Measurements from ENCODE around the gene HSPB8.

The HSPB8 gene, protein sequence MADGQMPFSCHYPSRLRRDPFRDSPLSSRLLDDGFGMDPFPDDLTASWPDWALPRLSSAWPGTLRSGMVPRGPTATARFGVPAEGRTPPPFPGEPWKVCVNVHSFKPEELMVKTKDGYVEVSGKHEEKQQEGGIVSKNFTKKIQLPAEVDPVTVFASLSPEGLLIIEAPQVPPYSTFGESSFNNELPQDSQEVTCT

DNA sequence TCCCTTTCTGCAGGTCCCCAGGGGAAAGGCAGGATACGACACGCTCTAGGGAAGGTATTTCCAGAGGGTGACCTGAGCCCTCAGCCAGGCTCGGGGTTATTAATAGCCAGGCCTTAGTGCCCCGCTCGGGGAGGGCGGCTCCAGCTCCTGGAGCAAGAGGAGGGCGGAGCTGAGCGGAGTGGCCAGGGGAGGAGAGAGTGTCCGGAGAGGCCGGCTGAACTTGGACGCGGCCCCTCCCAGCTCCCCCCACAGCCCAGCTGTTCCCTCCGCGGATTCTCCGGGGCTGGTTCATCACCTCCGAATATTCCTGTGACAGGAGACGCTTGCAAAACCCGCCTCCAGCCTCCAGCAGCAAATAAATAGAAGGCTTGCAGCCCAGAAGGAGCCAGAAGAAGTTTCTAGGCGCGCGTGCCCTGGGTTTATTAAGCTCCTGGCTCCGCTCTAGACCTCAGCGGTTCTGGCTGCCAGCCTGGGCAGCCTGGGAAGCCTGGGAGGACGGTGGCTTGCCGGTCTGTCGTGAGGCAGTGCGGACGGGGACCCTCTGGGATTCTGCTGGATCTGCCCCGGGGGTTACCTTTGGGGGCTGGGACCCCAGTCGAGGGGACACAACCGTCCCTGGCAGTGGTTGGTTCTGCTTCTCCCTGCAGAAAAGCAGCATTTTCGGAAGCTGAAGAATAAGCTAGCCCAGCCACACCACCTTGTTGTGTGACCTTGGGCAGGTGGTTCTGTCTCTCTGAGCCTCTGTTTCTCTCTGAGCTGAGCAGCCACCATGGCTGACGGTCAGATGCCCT, at the start of gene HSPB8:
TSS of gene HSPB8 (plus strand) at position 388 of the 791 bp plus-strand sequence. CDS start at position 770, 382 bp downstream.
- DNase-seq: peak; percentile 28

DNA sequence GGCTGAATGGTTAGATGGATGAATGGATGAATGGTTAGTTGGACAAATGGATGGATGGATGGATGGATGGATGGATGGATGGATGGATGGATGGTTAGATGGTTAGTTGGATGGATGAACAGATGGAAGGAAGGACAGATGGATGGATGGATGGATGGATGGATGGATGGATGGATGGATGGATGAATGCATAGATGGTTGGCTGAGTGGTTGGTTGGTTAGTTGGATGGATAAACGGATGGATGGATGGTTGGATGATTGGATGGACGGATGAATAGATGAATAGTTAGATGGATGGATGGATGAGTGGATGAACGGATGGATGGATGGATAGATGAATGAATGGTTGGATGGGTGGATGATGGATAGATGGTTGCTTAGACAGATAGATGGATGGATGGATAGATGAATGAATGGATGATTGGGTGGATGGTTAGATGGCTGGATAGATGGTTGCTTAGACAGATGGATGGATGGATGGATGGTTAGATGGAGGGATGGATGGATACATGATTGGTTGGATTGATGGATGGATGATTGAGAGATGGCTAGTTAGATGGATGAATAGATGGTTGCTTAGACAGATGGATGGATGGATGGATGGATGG, 48.8 kb upstream of the HSPB8 start:
- DNase-seq: no peak

DNA sequence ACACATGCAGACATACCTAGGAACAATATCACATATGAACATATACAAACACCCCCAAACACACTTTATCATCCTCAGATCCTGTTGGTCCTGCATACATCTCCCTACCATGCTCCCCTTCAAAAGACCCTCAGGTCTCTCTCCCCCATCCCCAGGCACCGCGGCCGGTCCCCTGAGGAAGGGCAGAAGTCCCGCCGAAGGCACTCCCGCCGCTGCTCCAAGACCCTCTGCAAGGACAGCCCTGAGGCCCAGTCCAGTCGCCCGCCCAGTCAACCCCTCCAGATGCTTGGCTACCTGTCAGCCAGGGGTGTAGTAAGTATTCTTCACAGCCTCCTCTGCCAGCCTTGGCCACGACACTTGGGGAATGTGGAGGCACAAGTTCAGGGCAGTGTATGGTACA, 48.2 kb upstream of the HSPB8 start:
- no peak for DNase-seq

DNA sequence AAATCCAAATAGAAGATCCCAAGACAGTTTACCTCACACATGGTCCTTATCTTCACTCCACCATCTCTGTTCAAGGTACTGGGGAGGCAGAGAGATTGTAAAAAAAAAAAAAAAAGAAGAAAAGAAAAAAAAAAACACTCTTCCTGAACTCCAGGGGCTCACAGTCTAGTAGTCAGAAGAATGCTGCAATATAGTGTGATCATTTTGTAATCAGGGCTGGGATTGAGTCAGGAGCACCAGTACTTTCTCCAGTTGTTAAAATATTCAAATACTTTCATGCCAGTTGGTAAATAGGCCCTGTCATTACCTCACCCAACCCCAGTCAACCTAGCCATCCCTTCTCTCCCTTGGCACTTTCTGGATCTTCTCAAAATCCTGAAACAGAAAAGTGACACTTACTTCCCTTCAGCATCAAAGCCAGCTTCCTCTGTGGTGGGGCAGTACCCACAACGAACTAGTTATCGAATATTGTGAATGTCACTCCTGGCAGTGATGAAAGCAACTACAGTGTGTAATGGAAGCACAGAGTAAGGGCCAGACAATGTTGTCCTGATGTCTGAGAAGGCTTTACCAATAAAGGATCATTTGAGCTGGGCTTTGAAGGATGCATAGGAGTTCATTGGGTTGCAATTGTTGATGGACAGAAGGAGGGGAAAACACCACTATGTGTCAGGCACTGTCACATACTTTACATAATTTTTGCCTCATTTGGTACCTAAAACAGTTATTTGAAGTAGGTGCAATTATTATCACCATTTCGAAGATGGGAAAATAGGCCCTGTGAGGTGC, 44.3 kb upstream of the HSPB8 start:
- DNase-seq: no peak

DNA sequence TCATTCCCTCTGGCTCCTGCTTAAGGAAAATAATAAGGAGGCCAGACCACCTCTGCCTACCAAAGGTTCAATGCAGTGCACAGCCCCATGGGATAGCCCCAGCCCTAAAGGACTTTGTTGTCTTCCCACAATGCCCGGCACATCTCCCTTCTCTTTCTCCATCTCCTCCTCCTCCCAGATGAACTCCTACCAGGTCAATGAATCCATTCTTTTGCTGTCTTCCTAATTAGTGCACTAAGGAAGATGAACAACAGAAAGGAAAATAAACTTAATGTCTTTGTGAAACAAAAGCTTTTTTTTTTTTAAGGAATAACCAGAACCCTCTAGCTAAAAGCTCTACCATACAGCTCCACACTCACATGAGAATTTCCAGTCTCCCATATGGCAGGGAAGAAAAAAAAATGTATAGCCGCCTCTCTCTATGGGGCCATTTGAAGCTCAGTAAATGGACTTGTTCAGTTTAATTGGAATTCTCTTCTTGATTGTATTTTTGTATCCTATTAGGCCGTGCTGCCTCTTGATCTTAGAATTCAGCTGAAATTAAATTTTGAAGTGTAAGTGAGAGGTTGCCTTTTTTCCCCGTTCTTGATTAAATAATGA, 41.8 kb upstream of the HSPB8 start:
- DNase-seq: no peak

GRCh38 chr12:119139448-119139847, 39.3 kb upstream of the HSPB8 start:
- DNase-seq: no peak

- no peak for DNase-seq
Observed at GRCh38 chr12:119145367-119145766, 33.4 kb upstream of the HSPB8 start.

DNA sequence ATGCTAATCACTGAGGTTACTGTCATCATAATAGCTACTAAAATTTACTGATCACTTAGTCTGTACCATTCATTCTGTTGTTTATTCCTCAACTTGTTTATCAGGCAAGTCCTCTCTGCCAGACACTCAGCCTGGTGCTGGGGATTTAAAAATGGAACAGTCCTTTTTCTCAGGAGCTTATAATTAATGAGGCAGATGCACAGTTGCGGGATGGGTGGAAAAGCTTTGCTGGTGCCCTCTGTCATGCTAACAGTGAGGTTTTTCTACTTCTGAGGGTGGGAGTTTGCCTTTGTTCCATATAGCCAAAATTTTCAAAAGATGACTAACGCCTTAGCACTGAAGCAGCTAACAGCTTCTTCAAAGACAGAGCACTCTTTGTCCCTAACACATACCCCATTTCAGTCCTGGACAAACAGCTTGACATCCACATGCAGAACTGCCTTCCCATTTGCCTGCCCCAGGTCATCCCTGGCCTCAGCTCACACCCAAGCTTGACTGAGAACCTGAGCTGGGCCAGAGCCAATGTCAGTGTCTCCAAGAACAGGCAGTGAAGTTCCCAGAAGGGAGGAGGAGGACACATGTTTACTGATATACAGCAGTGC, 30.8 kb upstream of the HSPB8 start:
- no peak for DNase-seq

DNA sequence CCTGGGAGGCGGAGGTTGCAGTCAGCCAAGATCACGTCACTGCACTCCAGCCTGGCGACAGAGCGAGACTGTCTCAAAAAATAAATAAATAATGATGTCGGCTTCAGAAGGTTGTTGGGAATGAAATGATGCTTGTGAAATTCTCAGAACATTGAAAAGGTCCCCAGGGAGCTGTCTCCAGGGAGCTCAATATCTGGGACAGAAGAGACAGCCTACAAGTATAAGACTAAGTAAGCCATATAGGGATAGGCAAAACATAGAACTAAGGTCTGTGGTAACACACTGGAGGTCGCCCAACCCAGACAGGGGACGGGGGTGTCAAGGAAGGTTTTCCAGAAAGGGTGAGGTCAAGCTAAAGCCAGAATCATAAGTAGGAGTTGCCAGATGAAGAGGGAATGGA, 29.5 kb upstream of the HSPB8 start:
- DNase-seq: no peak

DNA sequence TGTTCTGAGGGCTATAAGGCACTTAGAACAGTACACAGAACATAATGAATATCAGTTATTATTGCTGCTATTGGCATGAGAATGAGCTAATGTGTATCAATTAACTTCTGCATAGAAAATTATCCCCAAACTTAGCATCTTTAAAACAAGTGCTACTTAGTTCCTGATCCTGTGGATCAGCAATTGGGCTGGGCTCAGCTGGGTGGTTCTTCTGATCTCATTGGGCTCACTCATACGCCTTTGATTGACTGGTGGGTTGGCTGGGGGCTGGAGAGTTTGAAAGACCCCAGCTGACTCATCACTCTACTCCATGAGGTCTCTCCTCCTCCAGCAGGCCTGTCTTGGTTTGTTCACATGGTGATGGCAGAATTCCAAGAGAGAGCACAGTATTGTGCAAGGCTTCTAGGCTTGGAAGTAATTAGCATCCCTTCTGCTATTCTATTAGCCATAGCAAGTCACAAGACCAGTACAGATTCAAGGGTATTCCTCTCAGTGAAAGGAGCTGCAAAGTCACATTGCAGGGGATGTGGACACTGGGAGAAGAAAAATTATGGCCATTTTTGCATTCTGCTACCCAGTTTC, 27.2 kb upstream of the HSPB8 start:
- DNase-seq: no peak

DNA sequence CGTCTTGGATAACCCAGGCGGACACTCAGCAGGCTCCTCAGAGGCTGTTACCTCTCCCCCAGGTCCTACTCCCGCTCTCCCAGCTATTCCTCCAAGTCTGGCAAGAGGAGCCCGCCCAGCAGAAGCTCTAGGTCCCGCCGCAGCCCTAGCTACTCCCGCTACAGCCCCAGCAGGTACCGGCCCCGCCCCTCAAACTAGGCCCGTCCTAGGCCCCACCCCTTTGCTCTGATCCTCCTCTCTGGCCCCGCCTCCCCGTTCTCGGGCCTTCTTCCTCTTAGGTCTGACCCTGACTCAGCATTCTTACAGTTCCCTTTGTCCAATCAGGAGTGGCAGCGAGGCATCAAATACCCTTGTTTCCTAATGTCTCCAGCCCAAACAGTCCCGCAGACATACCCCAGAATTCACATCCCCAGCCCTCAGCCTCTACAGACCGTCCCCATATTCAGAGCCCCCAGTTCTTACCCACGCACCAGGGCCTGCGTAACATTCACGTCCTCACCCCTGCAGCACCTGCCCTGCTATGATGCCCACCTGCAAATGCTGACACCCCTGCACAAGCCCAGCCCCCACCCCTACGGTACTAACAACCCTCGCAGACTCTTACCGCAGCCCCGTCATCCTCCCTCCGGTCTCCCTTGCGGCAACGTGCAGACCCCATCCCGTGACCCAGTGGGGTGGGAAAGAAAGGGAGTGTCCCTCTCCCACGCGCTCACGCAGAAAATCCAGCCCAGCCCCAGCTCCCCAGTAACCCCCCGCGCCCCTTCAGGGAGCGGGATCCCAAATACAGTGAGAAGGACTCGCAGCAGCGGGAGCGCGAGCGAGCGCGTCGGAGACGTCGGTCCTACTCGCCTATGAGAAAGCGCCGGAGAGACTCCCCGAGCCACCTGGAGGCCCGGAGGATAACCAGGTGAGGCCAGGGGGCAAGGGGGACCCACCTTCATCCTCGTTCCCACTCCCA, 25.0 kb upstream of the HSPB8 start:
- DNase-seq: no peak

- DNase-seq: no peak
Observed at GRCh38 chr12:119154435-119154818, 24.3 kb upstream of the HSPB8 start.

GRCh38 chr12:119156401-119157044, 22.2 kb upstream of the HSPB8 start:
- DNase-seq: no peak

DNA sequence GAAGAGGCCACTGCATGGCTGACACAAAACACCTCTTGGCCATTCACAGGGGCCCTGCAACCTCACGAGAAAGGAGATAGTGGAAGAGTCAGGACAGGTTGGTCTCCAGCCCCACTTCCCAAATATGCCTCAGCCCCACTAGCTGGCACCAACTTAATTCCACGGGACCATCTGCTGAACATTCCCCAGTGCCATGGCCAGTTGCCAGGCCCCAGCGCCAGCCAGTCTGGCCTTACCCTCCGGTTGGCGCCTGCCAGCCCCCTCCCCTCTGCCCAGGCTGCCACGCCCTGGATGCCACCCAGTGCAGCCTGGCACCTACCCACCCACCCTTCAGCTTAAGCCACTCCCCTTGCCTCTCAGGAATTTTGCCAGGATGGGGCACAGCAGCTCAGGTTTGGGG, 21.2 kb upstream of the HSPB8 start:
- no peak for DNase-seq

DNA sequence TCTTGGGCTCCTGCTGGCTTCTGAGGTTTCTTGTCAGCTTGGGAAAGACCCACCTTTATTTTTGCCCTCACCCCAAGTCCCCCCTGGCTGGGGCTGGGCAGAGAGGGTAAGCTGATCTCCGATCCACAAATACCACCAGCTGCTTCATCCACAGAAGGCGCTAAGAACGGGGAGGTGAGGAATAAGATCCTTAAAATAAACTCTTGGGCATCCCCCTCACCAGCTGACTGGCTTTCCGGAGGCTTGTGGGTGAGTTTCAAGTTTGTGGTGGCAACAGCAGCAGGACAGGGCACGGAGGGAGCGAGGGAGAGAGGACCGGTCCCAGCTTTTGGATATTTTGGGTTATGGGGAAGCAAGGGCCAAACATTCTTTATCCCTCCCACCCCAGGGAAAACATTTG, 20.8 kb upstream of the HSPB8 start:
- no peak for DNase-seq

GRCh38 chr12:119158402-119158801, 20.3 kb upstream of the HSPB8 start:
- DNase-seq: no peak

DNA sequence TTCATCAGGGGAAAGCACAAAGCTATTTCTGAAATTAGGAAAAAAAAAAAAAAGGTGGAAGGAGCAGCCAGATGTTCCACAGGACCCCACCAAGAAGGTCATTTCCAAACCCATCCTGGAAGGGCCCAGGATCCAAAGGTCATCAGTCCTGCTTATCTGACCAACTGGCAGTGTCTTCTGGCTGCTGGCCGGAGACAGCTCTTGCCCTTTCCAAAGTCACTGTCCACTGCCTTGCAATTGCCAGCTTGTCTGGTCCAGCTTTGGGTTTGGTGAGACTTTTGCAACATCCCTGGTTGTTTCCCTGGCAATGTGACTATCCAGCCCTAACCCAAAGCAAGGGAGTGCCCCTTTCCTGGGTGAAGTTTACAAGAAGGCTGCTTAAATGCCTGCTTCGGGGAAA, 18.9 kb upstream of the HSPB8 start:
- DNase-seq: no peak

GRCh38 chr12:119167902-119168301, 10.8 kb upstream of the HSPB8 start:
- no peak for DNase-seq

DNA sequence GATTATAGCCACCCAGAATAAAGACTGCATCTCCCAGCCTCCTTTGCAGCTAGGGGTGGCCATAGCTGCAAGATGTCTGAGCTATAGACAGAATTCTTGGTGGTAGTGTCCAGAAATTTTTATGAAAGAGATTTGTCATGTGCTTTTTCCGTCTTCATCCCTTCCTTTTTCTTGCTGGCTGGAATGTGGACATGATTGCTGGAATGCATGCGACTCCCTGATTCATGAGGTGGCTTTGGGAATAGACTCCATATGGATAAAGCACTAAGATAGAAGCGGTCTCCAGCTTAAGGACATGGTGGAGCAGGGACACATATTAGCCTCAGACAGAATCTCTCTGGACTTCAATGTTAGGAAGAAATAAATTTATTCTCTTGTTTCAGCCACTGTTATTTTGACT, 10.0 kb upstream of the HSPB8 start:
- no peak for DNase-seq

DNA sequence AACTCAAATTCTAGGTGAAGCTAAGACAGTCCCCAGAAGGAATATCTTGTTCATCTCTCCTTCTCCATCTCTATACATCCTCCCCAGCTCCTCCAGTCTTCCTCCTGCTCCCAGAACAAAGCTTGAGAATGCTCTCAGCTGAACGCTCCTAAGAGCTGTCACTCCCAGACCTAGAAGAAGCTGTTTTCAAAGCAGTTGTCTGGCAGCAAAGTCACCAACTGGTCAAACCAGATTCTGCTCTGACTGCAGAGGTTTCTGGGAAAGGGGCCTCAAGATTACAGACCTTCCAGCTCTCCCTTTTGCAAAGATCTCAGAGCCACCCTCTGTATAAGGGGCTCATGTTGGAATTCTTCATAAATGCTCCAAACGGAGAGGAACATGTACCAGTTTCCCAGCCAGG, 9.6 kb upstream of the HSPB8 start:
- DNase-seq: no peak

- DNase-seq: no peak
Observed at GRCh38 chr12:119171291-119171690, 7.4 kb upstream of the HSPB8 start.

Data from NCI-H2029 treated with DMSO at 0.1 percent for 48 hours (cell line).